Glutamatergic neuron (in vitro differentiated cells): Measurements from ENCODE around the gene EXOC4. TPM values are rescaled to one million over a fixed set of nuclear protein-coding genes. Genes with fewer than 3 reads are reported as not detected.

Experiments
- DNase-seq: peaks from one replicate; pipeline ENCODE4 v3.0.0; 2022
- H3K27ac Mint-ChIP-seq: one replicate; pipeline ENCODE4 v1.8.0; 2020; ENCODE audit warnings: mild to moderate bottlenecking, mixed read lengths, inconsistent platforms; ENCODE audit not compliant: unreplicated experiment
- H3K27me3 Mint-ChIP-seq: one replicate; pipeline ENCODE4 v1.8.0; 2020; ENCODE audit warnings: mild to moderate bottlenecking, moderate library complexity, mixed read lengths, inconsistent platforms; ENCODE audit not compliant: unreplicated experiment
- H3K36me3 Mint-ChIP-seq: one replicate; pipeline ENCODE4 v1.8.0; 2020; ENCODE audit warnings: mild to moderate bottlenecking, mixed read lengths, inconsistent platforms; ENCODE audit not compliant: unreplicated experiment
- H3K4me1 Mint-ChIP-seq: one replicate; pipeline ENCODE4 v1.8.0; 2020; ENCODE audit warnings: mild to moderate bottlenecking, low read depth, mixed read lengths, inconsistent platforms; ENCODE audit not compliant: unreplicated experiment
- H3K4me3 Mint-ChIP-seq: one replicate; pipeline ENCODE4 v1.8.0; 2020; ENCODE audit warnings: mild to moderate bottlenecking, mixed read lengths, inconsistent platforms; ENCODE audit not compliant: unreplicated experiment
- H3K9me3 Mint-ChIP-seq: one replicate; pipeline ENCODE4 v1.8.0; 2020; ENCODE audit warnings: mild to moderate bottlenecking, moderate library complexity, mixed read lengths, inconsistent platforms; ENCODE audit not compliant: unreplicated experiment
- CTCF ChIP-seq: fragments of 200-600 bp; sonication (generic); IDR thresholded peaks from one replicate; pipeline ENCODE4 v1.5.0; 2021; ENCODE audit not compliant: partially characterized antibody, unreplicated experiment
- total RNA-seq: library from RNA; stranded (reverse); fragmentation: NEBNext Ultra II Directional; extraction: Animal tissue kit (Norgen Biotek cat#: 25700); gene quantifications from one replicate; pipeline ENCODE4 v1.2.1, GENCODE V29; 2021; ENCODE audit not compliant: unreplicated experiment

The EXOC4 gene
- total RNA-seq, 1 donor from 2014 or later: 73.8 TPM

GRCh38 chr7:133497061-133497460 is 244.2 kb downstream of the EXOC4 start:
- no peak for DNase-seq
- H3K4me3 Mint-ChIP-seq: no peak overlapping the region
- H3K36me3 Mint-ChIP-seq: no peaks in the 10 kb centered on the region
- H3K4me1 Mint-ChIP-seq: no peaks in the 10 kb centered on the region
- no peak for TF ChIP-seq CTCF
- H3K27ac Mint-ChIP-seq: no peak overlapping the region
- peaks cover 2% of the 10 kb centered on the region for H3K9me3 Mint-ChIP-seq
- H3K27me3 Mint-ChIP-seq: peaks cover 2% of the 10 kb centered on the region

GRCh38 chr7:133501771-133502170 is 248.9 kb downstream of the EXOC4 start:
- H3K27me3 Mint-ChIP-seq: no peaks in the 10 kb centered on the region
- H3K4me3 Mint-ChIP-seq: no peak overlapping the region
- peaks cover 2% of the 10 kb centered on the region for H3K4me1 Mint-ChIP-seq
- no peak for TF ChIP-seq CTCF
- H3K9me3 Mint-ChIP-seq: peaks cover 2% of the 10 kb centered on the region
- H3K27ac Mint-ChIP-seq: no peak overlapping the region
- no peaks in the 10 kb centered on the region for H3K36me3 Mint-ChIP-seq
- DNase-seq: no peak

DNA sequence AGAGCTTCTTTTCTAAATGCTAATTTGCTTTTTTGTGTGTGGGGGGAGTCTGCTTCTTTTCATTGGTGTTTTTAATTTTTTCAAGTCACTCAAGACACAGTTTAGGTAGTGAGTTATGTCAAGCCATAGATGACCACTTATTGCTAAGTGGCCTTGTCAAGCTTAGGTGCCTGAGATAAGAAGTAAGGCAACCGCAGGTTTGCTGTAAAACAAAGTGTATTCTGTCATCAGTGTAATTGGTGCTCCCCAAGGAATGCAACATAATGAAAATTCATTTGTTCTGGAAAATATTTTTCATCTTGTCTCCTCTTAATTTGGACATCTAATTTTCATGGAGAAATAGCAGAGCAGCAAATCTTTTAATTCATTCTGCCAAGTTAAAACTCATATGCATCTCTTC is 249.6 kb downstream of the EXOC4 start:
- no peaks in the 10 kb centered on the region for H3K27me3 Mint-ChIP-seq
- no peaks in the 10 kb centered on the region for H3K36me3 Mint-ChIP-seq
- TF ChIP-seq CTCF: no peak
- H3K4me3 Mint-ChIP-seq: no peak overlapping the region
- H3K9me3 Mint-ChIP-seq: peaks cover 2% of the 10 kb centered on the region
- no peak overlapping the region for H3K27ac Mint-ChIP-seq
- no peak for DNase-seq
- H3K4me1 Mint-ChIP-seq: peaks cover 2% of the 10 kb centered on the region

GRCh38 chr7:133502972-133503371 is 250.1 kb downstream of the EXOC4 start:
- Mint-ChIP-seq H3K4me1 (peaks cover 2% of the 10 kb centered on the region), H3K27me3 (no peaks in the 10 kb centered on the region), H3K9me3 (peaks cover 2% of the 10 kb centered on the region), H3K27ac (no peak overlapping the region), H3K4me3 (no peak overlapping the region), H3K36me3 (no peaks in the 10 kb centered on the region)
- TF ChIP-seq CTCF: no peak
- DNase-seq: no peak

DNA sequence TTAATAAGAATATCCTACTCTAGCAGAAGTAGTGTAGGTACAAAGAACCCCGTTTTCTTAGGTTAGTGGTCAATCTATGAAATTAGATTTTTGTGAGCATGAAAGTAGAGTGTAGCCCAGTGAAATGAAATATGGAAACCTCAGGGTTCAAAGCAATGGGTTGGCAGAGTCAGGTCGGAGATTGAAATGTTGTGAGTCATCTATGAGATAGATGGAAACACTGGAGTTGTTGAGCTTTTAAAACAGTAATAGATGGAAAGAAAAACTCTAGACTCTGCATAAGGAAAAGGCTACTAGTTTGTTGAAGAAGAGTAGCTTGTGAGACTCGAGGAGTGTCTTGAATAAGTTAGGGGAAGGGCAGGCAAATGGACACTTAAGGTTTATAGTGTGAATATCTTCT is 251.9 kb downstream of the EXOC4 start:
- no peak for TF ChIP-seq CTCF
- Mint-ChIP-seq H3K4me1 (peaks cover 2% of the 10 kb centered on the region), H3K27me3 (no peaks in the 10 kb centered on the region), H3K27ac (no peak overlapping the region), H3K4me3 (no peak overlapping the region), H3K9me3 (no peaks in the 10 kb centered on the region), H3K36me3 (no peaks in the 10 kb centered on the region)
- DNase-seq: no peak
